H1 (cell line): Measurements from ENCODE around the gene GOLGA2.

Experiments used
- BRCA1 ChIP-seq: IDR thresholded peaks from 2 replicates; pipeline ENCODE4 v1.6.1; 2012; ENCODE audit warnings: low read depth, low read length, improper control_type of control experiment
- CBX8 ChIP-seq: fragments of 300-800, 300-1000 bp; sonication (generic); IDR thresholded peaks from 2 replicates; pipeline ENCODE4 v1.7.1; 2016; ENCODE audit warnings: low read depth, low read length, borderline replicate concordance
- CREB1 ChIP-seq: IDR thresholded peaks from 2 replicates; pipeline ENCODE4 v1.6.1; 2012; ENCODE audit warnings: inconsistent platforms
- CTCF ChIP-seq, 3 experiments: IDR thresholded peaks; 1 replicate in 2 of 3; 2 replicates in 1 of 3; pipeline versions ENCODE4 v1.5.1 to v1.6.1; 2011; ENCODE audit warnings: low read length in 3 of 3, mild to moderate bottlenecking in 3 of 3, inconsistent platforms in 2 of 3, low read depth in 1 of 3, moderate library complexity in 1 of 3; ENCODE audit not compliant: insufficient read depth in 1 of 3; ENCODE audit errors: control extremely low read depth in 1 of 3
- EP300 ChIP-seq, 2 experiments: IDR thresholded peaks; 1 replicate in 1 of 2; 2 replicates in 1 of 2; pipeline ENCODE4 v1.6.1; 2011 to 2012; ENCODE audit warnings: low read depth in 2 of 2, low read length in 2 of 2, mild to moderate bottlenecking in 2 of 2, borderline replicate concordance in 1 of 2, inconsistent platforms in 1 of 2, moderate library complexity in 1 of 2
- EZH2 ChIP-seq: fragments of 200-600 bp; sonication (generic); IDR thresholded peaks from 2 replicates; pipeline ENCODE4 v1.7.1; 2012; ENCODE audit warnings: low read depth, mild to moderate bottlenecking, moderate library complexity, low read length, inconsistent platforms; ENCODE audit not compliant: severe bottlenecking
- GABPA ChIP-seq: IDR thresholded peaks from 2 replicates; pipeline ENCODE4 v1.6.1; 2011; ENCODE audit warnings: mild to moderate bottlenecking, low read length, moderate library complexity, borderline replicate concordance; ENCODE audit not compliant: insufficient read depth
- KDM1A ChIP-seq: fragments of 200-600, 300-600 bp; sonication (generic); IDR thresholded peaks from 2 replicates; pipeline ENCODE4 v1.7.1; 2016; ENCODE audit warnings: mild to moderate bottlenecking, low read length, borderline replicate concordance
- POLR2A ChIP-seq, 2 experiments: IDR thresholded peaks; 1 replicate in 1 of 2; 2 replicates in 1 of 2; pipeline ENCODE4 v1.6.1; 2011; ENCODE audit warnings: low read depth in 2 of 2, low read length in 2 of 2, mild to moderate bottlenecking in 2 of 2; ENCODE audit errors: control extremely low read depth in 1 of 2
- RBBP5 ChIP-seq: IDR thresholded peaks from 2 replicates; pipeline ENCODE4 v1.7.1; 2012; ENCODE audit warnings: low read depth, mild to moderate bottlenecking, inconsistent platforms, low read length, moderate library complexity, borderline replicate concordance
- RNF2 ChIP-seq: fragments of 200-900, 300-1000 bp; sonication (generic); IDR thresholded peaks from 2 replicates; pipeline ENCODE4 v1.7.1; 2016; ENCODE audit warnings: borderline replicate concordance, low read depth, mild to moderate bottlenecking, antibody characterized with exemption, low read length; ENCODE audit not compliant: poor library complexity, severe bottlenecking; ENCODE audit errors: missing control alignments
- TAF1 ChIP-seq: IDR thresholded peaks from 2 replicates; pipeline ENCODE4 v1.6.1; 2011; ENCODE audit warnings: mild to moderate bottlenecking, low read depth, low read length
- TBP ChIP-seq: IDR thresholded peaks from 2 replicates; pipeline ENCODE4 v1.6.1; 2011; ENCODE audit warnings: low read depth, low read length, improper control_type of control experiment
- ZNF274 ChIP-seq: IDR thresholded peaks from 2 replicates; pipeline ENCODE4 v1.7.0; 2012; ENCODE audit warnings: low read length, borderline replicate concordance; ENCODE audit errors: extremely low read depth

GRCh38 chr9:128316421-128316820 is 40.6 kb upstream of the GOLGA2 start:
- TF ChIP-seq POLR2A (IDR thresholded peaks at IDR 0.05; ENCODE audit: control extremely low read depth in 1 of 2, low read depth in 2 of 2, low read length in 2 of 2) (no peak), EZH2 (no peak), TBP (no peak), EP300 (IDR thresholded peaks at IDR 0.05; ENCODE audit: borderline replicate concordance in 1 of 2, low read depth in 2 of 2, low read length in 2 of 2) (no peak), CTCF (IDR thresholded peaks at IDR 0.05; ENCODE audit: control extremely low read depth in 1 of 3, insufficient read depth in 1 of 3, low read depth in 1 of 3, low read length in 3 of 3) (no peak), CREB1 (no peak), GABPA (no peak), TAF1 (no peak), CBX8 (no peak), ZNF274 (no peak), BRCA1 (no peak), RNF2 (no peak), KDM1A (no peak), RBBP5 (no peak)
